Activated T-cell treated with anti-CD3 and anti-CD28 coated beads, Interleukin-2, amount 50 U/mL, for 4 hours (primary cell): Measurements from ENCODE around the gene ATG9B. TPM values are rescaled to one million over a fixed set of nuclear protein-coding genes. Genes with fewer than 3 reads are reported as not detected.
"Not testable (repeated sequence)": the region's sequence is repeated elsewhere in the genome, so short reads cannot be mapped to it uniquely, and the experiment has no call there.

Experiments
- ATAC-seq, 2 donors: fragments of 200-7000 bp; cut with Tn5 transposase; one replicate each; pipeline ENCODE4 v1.10.0; 2021
- DNase-seq: peaks from one replicate; pipeline ENCODE4 v3.0.0-alpha.2; 2020
- H3K27me3 Mint-ChIP-seq: one replicate; pipeline ENCODE4 v1.8.0; 2021; ENCODE audit warnings: low read depth, mixed read lengths
- H3K36me3 Mint-ChIP-seq: one replicate; pipeline ENCODE4 v1.8.0; 2022; ENCODE audit warnings: mixed read lengths; ENCODE audit not compliant: insufficient read depth
- H3K4me1 Mint-ChIP-seq: one replicate; pipeline ENCODE4 v1.8.0; 2021; ENCODE audit warnings: low read depth, mixed read lengths
- H3K4me3 Mint-ChIP-seq: one replicate; pipeline ENCODE4 v1.8.0; 2021; ENCODE audit warnings: mild to moderate bottlenecking, moderate library complexity, mixed read lengths
- H3K9me3 Mint-ChIP-seq: one replicate; pipeline ENCODE4 v1.8.0; 2021; ENCODE audit warnings: mixed read lengths
- total RNA-seq, 3 donors: library from RNA; stranded (reverse); gene quantifications; one replicate each; pipeline ENCODE4 v1.2.1, GENCODE V29; 2021

Gene ATG9B
- total RNA-seq, 3 donors from 2014 or later: 5.8 to 7.3 (median 6.7) TPM

DNA sequence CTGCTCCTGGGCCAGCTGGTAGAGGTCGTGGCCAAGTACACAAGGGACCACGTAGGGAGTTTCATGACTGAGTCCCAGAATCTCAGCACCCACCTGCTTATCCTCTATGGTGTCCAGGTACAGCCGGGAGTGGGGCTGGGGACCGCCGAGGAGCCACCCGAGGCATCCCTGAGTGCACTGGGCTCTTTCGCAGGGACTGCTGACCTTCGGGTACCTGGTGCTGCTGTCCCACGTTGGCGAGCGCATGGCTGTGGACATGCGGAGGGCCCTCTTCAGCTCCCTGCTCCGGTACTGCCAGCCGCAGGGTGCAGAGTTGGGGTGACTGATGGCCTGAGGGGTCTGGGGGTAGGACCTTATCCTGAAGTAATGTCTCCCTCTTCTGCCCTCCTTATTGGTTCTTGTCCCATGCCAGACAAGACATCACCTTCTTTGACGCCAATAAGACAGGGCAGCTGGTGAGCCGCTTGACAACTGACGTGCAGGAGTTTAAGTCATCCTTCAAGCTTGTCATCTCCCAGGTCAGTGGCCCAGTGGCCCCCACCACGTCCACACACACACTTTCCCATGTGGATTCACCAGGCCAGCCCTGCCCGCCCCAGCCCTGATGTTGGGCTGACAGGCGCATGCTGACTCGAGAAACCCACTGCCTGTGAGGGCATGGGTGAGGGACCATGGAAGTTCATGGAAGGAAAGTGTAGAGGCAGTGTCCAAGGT is 10.2 kb upstream of the ATG9B start:
- H3K27me3 Mint-ChIP-seq: no peaks in the 10 kb centered on the region
- no peak overlapping the region for H3K4me3 Mint-ChIP-seq
- no peak for ATAC-seq
- no peak for DNase-seq
- H3K36me3 Mint-ChIP-seq: peaks cover 6% of the 10 kb centered on the region
- H3K4me1 Mint-ChIP-seq: peaks cover 14% of the 10 kb centered on the region
- H3K9me3 Mint-ChIP-seq: no peaks in the 10 kb centered on the region

DNA sequence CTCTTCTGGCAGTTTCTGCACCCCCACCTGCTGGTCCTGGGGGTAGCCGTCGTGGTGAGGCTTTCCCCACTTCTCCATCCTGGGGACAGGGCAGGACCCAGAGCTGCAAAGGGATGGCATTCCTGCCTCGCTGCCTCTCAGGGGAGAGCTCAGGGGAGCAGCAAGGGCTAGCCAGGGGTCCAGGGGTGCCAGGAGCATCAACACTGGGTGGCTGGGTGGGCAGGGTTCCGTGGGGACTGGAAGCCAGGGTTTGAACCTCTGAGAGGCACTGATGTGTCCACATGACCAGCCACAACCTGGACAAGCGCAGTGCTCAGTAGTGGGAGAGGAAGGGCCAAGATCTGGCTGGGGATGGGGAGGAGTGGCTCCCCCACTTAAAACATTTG is 9.6 kb upstream of the ATG9B start:
- peaks cover 6% of the 10 kb centered on the region for H3K36me3 Mint-ChIP-seq
- DNase-seq (no peak), ATAC-seq (no peak)
- H3K27me3 Mint-ChIP-seq: no peaks in the 10 kb centered on the region
- H3K4me1 Mint-ChIP-seq: peaks cover 12% of the 10 kb centered on the region
- H3K9me3 Mint-ChIP-seq: no peaks in the 10 kb centered on the region
- no peak overlapping the region for H3K4me3 Mint-ChIP-seq

DNA sequence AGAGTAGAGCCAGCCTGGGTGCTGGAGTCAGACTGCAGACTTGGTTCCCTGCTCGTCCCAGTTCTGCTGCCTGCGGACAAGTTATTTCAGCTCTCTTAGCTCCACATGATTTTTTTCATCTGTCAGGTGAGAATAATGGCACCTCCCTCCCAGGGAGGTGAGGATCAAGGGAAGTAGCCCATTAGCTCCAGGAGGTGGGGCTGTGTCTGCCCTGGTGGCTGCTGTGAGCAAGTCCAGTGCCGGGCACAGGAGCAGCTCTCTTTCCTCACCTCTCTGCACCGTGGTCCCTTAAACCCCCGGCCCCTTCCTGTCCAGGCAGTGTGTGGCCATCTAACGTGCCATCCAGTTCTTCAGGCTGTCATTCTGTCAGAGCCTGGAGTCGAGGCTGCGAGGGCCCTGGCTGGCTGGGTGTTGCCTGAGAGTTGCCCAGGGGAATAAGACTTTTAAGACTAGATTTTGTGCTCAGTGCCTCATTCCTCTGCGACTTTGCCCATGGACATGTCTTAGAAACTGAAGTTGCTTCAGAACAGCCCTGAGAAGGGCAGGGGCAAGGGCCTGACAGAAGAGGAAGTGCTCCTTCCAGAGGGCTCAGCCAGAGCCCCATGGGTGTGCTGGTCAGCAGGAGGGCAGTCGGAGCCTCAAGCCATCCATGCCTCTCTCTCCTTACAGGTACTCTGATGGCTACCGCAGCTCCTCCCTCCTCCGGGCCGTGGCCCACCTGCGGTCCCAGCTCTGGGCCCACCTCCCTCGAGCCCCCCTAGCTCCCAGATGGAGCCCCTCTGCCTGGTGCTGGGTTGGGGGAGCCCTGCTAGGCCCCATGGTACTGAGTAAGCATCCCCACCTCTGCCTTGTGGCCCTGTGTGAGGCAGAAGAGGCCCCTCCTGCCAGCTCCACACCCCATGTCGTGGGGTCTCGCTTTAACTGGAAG is 8.9 kb upstream of the ATG9B start:
- no peak for DNase-seq
- H3K4me3 Mint-ChIP-seq: no peak overlapping the region
- H3K27me3 Mint-ChIP-seq: no peaks in the 10 kb centered on the region
- ATAC-seq: no peak
- peaks cover 12% of the 10 kb centered on the region for H3K4me1 Mint-ChIP-seq
- peaks cover 9% of the 10 kb centered on the region for H3K36me3 Mint-ChIP-seq
- H3K9me3 Mint-ChIP-seq: no peaks in the 10 kb centered on the region

DNA sequence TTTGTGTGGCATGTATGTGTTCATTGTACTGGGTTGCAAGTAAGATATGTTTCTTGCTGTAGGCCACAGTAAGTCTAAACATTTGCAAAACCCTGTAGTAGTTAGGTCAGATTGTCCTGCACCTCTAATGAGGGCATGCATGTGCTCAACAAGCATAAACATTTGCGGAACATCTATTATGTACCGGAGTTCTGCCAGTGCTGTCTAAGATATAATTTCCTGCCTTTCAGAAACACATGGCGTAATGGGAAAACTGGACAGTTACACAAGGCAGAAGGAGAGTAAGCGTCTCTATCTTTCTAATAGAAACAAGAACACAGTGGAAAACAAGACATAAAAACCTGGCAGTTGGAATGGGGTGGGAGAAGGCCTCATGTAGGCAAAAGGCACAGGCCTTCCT is 6.7 kb upstream of the ATG9B start:
- no peaks in the 10 kb centered on the region for H3K27me3 Mint-ChIP-seq
- no peak overlapping the region for H3K4me3 Mint-ChIP-seq
- DNase-seq (no peak), ATAC-seq (no peak)
- H3K4me1 Mint-ChIP-seq: peaks cover 20% of the 10 kb centered on the region
- no peaks in the 10 kb centered on the region for H3K9me3 Mint-ChIP-seq
- peaks cover 9% of the 10 kb centered on the region for H3K36me3 Mint-ChIP-seq

DNA sequence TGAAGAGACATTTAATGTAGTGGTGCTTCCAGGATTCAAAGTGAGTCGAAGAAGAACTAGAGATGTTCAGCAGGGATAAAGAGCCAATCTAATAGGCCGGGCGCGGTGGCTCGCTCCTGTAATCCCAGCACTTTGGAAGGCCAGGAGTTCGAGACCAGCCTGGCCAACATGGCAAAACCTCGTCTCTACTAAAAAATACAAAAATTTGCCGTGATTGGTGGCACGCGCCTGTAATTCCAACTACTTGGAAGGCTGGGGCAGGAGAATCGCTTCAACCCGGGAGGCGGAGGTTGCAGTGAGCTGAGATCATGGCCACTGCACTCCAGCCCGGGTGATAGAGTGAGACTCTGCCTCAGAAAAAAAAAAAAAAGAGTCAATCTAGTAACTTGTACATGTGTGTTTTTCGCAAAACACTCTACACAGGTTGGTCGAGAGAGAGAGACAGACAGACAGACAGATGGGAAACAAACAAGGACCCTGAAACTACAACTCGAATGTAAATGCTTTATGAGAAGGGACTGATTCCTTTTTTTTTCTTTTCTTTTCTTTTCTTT is 4.7 kb upstream of the ATG9B start:
- DNase-seq: no peak
- H3K36me3 Mint-ChIP-seq: peaks cover 5% of the 10 kb centered on the region
- no peak for ATAC-seq
- H3K27me3 Mint-ChIP-seq: no peaks in the 10 kb centered on the region
- H3K4me1 Mint-ChIP-seq: peaks cover 20% of the 10 kb centered on the region
- peak overlapping the region; percentile 97 for H3K4me3 Mint-ChIP-seq
- no peaks in the 10 kb centered on the region for H3K9me3 Mint-ChIP-seq

DNA sequence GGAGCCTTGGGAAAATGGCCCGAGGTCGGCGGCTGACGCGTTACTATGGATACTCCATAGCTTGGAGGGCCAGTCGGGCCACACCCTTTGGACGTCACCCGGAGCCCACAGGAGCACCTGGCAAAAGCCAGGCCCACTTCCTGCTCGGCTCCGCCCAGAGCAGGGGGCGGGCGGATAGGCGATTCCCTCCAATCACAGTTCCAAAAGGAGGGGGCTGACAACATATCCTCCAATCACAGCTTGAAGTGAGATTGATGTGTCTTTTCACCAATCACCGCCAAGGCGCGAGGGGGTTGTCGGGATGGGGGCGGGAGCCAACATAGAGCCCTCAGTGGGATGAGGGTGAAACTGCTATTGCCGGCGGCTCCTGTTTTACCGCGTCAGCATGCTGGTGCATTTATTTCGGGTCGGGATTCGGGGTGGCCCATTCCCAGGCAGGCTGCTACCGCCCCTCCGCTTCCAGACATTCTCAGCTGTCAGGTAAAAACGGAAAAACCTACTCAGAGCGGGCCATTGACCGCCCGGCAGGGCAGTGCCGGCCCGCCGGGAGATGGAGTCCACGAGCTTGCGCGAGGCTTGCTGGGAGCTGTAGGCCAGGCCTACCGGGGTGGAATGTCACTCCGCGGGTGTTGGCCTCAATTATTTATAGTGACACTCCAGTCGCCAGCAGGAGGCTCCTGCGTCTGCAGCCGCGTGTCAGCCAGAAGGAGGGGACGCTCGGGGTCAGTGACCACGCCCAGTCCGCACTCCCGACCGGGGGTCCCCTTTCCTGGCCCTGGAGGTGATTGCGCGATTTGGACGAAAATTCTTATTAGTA is 4.0 kb upstream of the ATG9B start, which contains the start of gene ABCB8:
TSS of gene ABCB8 (plus strand) at position 320 of the 817 bp plus-strand sequence. CDS start at position 386, 66 bp downstream.
- peak; percentile 93 to 96 for ATAC-seq
- peak within 1 kb of the TSS; percentile 97 for H3K4me3 Mint-ChIP-seq

DNA sequence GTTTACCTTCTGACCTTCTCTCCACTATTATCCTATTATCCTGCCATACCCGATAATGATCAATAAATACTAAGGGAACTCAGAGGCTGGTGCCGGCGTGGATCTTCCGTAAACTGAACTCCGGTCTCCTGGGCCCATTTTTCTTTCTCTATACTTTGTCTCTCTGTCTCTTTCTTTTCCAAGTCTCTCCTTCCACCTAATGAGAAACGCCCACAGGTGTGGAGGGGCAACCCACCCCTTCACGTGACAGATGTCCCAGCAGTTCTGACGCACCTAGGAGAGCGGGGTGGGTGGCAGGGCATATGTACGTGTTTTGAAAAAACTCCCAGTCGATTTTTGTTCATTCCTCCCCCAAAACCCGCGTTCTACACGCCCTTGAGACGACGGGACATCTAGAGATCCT is 3.4 kb upstream of the ATG9B start:
- H3K9me3 Mint-ChIP-seq, H3K36me3 Mint-ChIP-seq, H3K27me3 Mint-ChIP-seq, DNase-seq: not testable (repeated sequence)
- peak overlapping the region; percentile 97 for H3K4me3 Mint-ChIP-seq
- H3K4me1 Mint-ChIP-seq: peaks cover 20% of the 10 kb centered on the region
- ATAC-seq: peak in 1 of 2 donors; percentile 6

More for the DNA sequence above, 4.0 kb upstream of the ATG9B start, which contains the start of gene ABCB8:
- H3K36me3 Mint-ChIP-seq: peaks cover 5% of the 10 kb centered on the region
- DNase-seq: peak; percentile 97
- H3K27me3 Mint-ChIP-seq: no peaks in the 10 kb centered on the region
- H3K9me3 Mint-ChIP-seq: no peaks in the 10 kb centered on the region
- H3K4me1 Mint-ChIP-seq: peaks cover 20% of the 10 kb centered on the region

DNA sequence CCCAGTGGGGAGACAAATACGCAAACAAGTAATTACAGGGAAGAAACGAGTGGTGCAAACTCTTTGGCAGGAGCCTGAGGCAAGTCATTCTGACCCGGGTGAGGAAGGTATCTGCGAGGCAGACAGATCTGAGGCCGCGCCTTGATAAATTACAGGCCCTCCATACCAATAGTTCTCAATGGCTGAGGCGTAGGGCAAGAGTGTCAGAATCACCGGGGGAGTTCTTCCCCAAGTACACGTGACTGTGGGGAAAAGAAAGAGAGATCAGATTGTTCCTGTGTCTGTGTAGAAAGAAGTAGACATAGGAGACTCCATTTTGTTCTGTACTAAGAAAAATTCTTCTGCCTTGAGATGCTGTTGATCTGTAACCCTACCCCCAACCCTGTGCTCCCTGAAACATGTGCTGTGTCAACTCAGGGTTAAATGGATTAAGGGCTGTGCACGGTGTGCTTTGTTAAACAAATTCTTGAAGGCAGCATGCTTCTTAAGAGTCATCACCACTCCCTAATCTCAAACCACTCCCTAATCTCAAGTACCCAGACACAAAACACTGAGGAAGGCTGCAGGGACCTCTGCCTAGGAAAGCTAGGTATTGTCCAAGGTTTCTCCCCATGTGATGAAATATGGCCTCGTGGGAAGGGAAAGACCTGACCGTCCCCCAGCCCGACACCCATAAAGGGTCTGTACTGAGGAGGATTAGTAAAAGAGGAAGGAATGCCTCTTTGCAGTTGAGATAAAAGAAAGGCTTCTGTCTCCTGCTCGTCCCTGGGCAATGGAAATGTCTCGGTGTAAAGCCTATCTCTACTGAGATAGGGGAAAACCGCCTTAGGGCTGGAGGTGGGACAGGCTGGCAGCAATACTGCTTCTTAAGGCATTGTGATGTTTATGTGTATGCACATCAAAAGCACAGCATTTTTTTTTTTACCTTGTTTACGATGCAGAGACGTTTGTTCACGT is 2.8 kb upstream of the ATG9B start:
- ATAC-seq, H3K36me3 Mint-ChIP-seq, H3K9me3 Mint-ChIP-seq, H3K27me3 Mint-ChIP-seq, DNase-seq: not testable (repeated sequence)
- Mint-ChIP-seq H3K4me3 (peak overlapping the region; percentile 97), H3K4me1 (peaks cover 20% of the 10 kb centered on the region)

DNA sequence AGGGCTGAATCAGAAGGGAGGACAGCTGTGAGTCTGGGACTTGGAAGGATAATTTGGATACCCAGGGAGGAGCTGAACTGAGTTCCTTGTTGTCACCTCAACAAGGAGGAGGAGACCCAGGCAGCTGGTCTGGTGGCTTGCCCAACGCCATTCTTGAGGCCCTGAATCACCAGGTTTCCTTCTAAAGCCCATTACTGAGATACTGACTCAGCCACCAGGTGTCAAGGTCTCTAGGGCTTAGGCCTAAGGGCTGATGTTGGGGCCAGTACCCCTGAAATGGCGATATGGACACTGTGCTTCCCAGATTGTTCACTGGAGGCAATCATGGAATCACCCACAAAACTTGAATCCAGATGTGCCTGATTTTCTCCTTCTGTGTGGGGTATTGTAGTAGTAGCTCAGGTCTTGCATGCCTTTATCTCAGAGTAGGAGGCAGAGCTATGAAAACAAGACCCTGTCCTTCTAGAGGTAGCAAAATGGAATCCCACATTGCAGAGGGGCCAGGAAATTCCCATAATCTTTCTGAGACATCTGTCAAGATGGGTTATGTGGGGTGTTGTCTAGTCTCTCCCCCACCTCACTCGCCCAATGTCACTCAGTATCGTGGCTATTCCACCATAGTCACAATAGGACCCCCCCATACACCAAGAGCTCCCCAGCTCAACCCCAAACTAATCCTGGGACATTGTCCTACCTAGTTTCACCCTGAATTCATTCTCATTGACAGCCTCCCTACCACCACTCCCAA is 1.8 kb upstream of the ATG9B start:
- Mint-ChIP-seq H3K4me1 (peaks cover 20% of the 10 kb centered on the region), H3K27me3 (peaks cover 3% of the 10 kb centered on the region), H3K9me3 (no peaks in the 10 kb centered on the region), H3K36me3 (peaks cover 2% of the 10 kb centered on the region), H3K4me3 (no peak overlapping the region)
- DNase-seq (no peak), ATAC-seq (no peak)

DNA sequence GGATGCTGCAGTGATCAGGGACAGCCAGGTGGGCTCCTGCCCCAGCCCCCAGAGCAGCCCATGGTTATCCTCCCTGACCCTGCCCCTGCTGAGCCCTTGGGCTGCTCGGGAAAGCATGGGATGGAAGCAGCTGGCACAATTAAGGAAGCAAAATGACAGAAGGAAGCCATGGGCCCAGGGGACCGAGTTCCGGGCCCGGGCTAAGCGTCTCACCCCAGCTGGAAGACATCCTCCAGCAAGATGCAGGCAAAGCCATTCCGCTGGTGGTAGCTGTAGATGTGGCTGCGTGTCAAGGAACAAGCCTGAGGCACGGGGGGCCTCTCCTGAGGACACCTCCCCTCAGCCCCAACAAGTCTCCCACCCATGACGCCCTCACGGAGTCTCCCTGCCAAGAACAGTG is 1.1 kb downstream of the ATG9B start:
- Mint-ChIP-seq H3K4me1 (peaks cover 18% of the 10 kb centered on the region), H3K4me3 (no peak overlapping the region), H3K9me3 (no peaks in the 10 kb centered on the region), H3K36me3 (no peaks in the 10 kb centered on the region), H3K27me3 (peaks cover 19% of the 10 kb centered on the region)
- DNase-seq: no peak
- ATAC-seq: no peak

DNA sequence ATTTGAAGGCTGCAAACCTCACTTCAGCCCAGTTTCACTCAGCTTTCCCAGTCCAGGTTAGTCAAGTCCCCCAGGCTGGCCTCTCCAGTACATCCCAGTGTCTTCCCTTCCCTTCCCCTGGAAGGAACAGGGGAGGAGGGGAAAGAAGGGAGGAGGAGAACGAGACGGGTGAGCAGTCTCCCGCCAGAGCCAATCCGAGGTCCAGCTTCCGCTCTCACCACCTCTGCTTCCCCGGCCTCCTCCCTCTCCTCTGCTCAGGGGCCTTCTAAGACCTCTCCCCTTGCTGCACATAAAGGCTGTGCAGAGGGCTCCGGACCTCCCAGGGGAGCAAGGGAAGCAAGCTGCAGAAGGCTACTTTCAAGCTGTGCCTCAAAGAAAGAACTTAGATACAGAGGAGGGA is 4.1 kb downstream of the ATG9B start:
- DNase-seq: no peak
- no peak overlapping the region for H3K4me3 Mint-ChIP-seq
- peaks cover 34% of the 10 kb centered on the region for H3K4me1 Mint-ChIP-seq
- H3K27me3 Mint-ChIP-seq: peaks cover 20% of the 10 kb centered on the region
- H3K9me3 Mint-ChIP-seq: no peaks in the 10 kb centered on the region
- ATAC-seq: no peak
- no peaks in the 10 kb centered on the region for H3K36me3 Mint-ChIP-seq

DNA sequence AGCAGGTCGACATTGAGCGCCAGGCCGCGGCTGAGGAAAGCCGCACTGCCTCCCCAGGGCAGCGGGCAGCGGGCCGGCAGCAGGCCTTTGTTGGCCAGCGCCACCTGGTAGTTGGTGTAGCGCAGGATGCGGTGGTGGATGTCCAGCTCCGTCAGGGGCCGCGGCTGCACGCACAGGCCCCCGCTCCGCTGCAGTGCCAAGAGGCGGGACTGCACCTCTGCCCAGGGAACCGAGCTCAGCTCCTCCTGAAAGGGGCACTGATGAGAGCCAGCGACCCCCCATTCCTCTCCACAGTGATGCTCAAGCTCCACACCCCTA is 5.2 kb downstream of the ATG9B start:
- Mint-ChIP-seq H3K27me3 (peaks cover 20% of the 10 kb centered on the region), H3K4me1 (peaks cover 45% of the 10 kb centered on the region), H3K36me3 (no peaks in the 10 kb centered on the region), H3K4me3 (peak overlapping the region; percentile 67), H3K9me3 (no peaks in the 10 kb centered on the region)
- ATAC-seq: no peak
- no peak for DNase-seq
